GM21717 (cell line): Measurements from ENCODE around the gene KDELR1.
A peak's percentile ranks its signal among the peaks of the same experiment; 100 is the strongest.

Experiments used
- ATAC-seq: cut with Tn5 transposase; IDR thresholded peaks from one replicate; pipeline ENCODE4 v1.9.1; 2021; ENCODE audit warnings: mild to moderate bottlenecking, moderate library complexity; ENCODE audit not compliant: unreplicated experiment

The KDELR1 gene

DNA sequence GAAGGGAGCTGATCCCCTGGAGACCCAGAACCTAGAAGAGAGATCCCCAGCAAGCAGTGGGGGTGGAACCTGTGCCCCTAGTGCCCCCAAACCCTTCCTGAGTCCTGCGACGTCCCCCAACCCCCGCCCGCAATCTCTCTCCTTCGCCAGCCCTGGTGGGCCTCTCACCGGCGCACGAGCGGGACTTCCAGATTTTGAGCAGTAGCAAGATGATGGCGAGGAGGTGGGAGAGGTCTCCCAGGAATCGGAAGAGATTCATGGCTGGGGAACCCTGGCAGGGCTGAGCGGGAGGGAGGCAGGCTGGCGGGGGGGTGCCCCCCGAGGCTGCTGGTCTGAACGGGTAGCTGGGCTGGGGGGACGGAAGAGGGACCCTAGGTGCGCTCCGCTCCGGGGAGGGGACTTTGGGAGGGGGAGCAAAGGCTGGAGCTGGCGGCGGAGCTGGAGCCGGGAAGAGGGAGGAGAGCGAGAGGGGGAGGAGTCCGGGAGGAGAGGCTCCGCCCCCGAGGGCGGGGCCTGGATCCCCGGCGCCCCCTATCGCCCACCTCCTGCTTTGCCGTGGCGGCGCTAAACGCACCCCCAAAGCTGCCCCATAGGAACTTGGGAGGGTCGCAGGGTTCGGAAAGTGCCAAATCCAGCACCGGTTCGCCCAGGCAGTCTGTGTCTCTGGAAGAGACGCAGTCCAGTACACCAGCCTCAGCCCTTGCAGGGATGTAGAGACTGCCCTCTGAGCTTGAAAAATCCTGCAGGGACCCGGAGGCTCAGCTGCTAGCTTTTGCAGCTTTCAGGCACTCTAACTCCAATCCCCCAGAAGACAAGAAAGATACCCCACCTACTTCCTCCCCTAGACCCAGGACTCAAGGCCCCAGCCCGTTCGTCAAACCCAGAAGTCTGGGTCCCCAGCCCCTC is at the start of gene KDELR1:
KDELR1 (minus strand) TSS at position 452 of the 906 bp plus-strand sequence; CDS start at position 259, 193 bp downstream.
- ATAC-seq = peak; percentile 57

DNA sequence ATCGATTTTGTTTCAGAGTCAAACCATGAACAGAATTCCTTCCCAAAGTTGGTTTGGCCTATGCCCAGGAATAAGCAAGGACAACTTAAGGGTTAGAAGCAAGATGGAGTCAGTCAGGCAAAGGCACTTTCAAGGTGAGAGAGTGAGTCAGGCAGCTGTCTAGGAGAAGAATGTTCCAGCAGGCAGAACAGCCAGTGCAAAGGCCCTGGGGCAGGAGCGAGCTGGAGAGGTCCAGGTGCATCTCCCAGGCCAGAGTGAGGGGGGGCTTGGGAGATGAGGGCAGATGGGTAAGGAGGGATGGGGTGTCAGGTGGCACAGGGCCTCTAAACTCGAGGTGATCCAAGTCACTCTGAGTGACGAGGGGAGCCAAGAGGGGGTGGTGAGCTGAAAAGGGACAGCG is 45.2 kb upstream of the KDELR1 start:
- no peak for ATAC-seq

DNA sequence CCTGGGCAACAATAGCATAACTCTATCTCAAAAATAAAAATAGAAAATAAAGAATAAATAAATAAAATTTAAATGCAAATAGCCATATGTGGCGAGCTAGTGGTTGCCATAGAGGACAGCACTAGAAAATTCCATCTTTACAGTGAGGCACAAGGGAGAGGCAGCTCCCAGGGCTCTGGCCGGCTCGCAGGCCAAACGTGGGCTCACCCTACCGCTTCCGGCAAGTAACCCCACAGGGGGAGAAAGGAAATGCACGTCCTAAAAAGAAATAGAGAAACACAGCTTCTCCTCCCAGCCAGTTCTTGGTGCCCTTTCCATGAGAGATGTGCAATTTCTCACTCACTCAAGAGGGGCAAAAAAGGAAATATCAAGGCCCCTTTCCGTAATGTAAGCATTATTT is 42.0 kb upstream of the KDELR1 start:
- no peak for ATAC-seq

- no peak for ATAC-seq
These were observed 37.3 kb upstream of the KDELR1 start for GRCh38 chr19:48428670-48429069.

- ATAC-seq = no peak
These were observed 33.4 kb upstream of the KDELR1 start for GRCh38 chr19:48424694-48425219.

DNA sequence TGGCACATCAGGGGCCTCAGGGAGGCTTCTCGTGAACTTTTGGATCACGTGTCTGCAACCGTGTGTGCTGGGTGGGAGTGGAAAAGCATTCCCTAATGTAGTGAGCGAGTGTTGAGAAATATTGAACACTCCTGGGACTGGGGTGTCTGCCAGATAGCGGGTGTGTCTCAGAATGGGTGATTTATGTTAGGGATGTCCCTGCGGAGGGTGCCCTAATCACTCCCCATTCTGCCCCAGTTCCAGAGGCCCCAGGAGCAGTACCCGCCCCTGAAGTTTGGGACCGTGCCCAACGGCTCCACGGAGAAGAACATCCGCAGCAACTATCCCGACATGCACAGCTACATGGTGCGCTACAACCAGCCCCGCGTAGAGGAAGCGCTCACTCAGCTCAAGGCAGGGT is 30.2 kb upstream of the KDELR1 start:
- ATAC-seq = no peak

- no peak for ATAC-seq
These were observed 28.0 kb upstream of the KDELR1 start for GRCh38 chr19:48419158-48419920.

DNA sequence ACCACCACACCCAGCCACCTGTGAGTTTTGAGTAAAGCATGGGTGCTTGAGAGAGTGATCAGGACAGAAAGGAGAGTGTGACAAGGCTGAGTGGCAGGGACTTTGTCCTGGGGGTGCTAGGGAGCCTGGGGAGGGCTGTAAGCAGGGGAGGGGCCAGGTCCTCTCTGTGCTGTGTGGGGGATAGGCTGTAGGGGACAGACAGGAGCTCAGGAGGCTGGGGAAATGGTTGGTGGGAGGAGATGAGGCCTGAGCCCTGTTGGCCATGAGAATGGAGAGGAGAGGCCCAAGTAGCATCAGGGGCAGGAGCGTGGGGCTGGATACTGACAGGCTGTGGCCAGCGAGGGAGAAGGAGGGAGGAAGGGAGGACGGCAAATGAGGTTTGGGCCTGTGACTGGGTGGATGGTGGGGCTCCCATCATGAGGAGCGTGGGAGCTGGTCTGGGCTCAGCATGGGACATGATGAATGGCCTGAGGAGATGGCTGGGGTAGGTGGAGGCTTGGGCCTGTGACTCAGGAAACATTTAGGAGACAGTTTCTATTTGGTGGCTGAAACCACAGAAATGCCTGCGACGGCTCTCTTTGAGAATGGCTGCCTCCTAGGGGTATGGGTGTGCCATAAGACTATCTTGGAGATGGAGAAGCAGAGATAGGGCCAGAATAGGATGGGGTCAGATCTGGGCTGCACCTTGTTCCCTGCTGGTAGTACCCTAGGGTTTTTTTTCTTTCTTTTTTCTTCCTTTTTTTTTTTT is 27.1 kb upstream of the KDELR1 start:
- no peak for ATAC-seq

- ATAC-seq = no peak
These were observed 26.1 kb upstream of the KDELR1 start for GRCh38 chr19:48417421-48417820.

GRCh38 chr19:48415806-48416221 is 24.5 kb upstream of the KDELR1 start:
- ATAC-seq = no peak

DNA sequence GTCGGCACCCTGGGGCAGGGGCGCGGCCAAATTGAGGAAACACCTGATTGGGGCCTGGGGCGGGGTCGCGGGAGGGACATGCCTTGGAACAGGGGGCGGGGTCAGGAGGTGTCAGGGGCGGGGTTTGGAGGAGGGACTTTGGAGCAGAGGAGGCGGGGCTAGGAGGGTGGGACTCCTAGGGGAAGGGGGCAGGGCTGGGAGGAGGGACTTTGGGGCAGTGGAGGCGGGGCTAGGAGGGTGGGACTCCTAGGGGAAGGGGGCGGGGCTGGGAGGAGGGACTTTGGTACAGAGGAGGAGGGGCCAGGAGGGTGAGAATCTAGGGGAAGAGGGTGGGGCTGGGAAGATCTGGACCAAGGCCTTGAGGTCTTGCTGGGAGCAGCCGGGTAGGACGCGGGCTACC is 24.0 kb upstream of the KDELR1 start:
- no peak for ATAC-seq

DNA sequence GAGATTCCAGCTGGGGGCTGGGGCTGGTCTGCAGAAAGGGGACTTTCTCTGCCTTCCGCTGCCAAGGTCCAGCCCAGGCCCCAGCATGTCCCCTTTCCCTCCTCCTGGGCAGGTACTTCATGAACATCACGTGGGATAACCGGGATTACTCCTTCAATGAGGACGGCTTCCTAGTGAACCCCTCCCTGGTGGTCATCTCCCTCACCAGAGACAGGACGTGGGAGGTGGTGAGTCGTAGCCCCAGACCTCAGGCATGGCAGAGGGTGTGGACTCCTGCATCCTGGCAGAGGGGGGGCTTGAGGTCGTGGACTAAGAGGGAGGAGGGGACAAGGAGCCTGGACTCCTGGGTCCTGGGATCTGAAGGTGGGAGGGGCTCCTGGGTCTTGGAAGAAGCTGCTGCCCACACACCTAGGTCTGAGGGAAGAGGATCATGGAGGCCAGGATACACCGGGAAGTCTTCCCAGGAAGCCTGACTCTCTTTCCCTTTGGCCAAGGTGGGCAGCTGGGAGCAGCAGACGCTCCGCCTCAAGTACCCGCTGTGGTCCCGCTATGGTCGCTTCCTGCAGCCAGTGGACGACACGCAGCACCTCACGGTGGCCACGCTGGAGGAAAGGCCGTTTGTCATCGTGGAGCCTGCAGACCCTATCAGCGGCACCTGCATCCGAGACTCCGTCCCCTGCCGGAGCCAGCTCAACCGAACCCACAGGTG is 22.7 kb upstream of the KDELR1 start:
- ATAC-seq = no peak

DNA sequence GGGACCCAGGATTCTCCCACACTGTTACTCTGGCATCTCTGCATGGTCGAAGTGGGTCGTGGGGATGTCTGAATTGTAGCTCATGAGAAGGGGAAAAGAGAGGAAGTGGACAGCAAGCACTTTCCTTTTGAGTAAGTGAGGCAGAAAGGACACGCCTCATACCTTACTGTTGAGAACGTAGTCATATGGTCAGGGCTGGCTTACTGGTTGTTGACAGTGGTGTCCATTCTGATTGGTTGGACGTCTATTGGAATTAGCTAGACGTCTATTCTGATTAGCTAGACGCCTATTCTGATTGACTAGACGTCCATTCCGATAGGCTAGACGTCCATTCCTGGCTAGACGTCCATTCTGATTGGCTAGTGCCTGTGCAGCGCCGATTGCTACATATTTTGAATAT is 14.5 kb upstream of the KDELR1 start:
- no peak for ATAC-seq

DNA sequence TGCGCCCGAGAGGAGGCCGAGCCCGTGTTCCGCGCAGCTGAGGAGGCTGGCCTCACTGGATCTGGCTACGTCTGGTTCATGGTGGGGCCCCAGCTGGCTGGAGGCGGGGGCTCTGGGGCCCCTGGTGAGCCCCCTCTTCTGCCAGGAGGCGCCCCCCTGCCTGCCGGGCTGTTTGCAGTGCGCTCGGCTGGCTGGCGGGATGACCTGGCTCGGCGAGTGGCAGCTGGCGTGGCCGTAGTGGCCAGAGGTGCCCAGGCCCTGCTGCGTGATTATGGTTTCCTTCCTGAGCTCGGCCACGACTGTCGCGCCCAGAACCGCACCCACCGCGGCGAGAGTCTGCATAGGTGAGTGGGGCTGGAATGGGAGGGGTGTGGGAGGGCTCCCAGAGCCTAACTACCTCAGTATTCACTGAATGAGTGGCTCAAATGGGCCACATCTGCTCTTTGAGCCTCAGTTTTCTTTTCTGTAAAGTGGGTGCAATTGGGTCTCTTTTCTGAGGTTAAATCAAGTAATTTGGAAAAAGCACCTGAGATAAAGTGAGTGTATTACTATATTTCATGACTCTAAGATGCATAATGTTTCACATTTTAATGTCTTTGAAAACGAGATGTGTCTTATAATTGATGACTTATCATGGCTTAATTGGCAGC is 13.8 kb upstream of the KDELR1 start:
- ATAC-seq = no peak

GRCh38 chr19:48403606-48404005 is 12.3 kb upstream of the KDELR1 start:
- ATAC-seq = no peak

DNA sequence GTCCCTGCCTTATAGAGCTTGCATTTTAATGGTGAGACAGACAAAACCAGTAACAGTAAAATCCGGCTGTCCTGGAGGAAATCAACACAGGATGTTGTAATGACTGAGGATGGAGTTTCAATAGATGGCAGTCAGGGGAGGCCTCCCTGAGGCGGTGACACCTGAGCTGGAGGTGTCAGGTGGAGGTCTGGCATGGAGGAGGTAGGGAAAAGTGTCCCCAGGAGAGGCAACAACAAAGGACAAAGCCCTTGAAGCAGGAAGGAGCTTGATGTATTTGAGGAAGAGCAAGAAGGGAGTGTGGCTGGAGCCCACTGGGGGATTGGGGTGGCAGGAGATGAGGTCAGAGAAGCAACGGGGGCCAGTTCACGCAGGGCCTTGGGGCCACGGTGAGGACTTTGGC is 9.9 kb upstream of the KDELR1 start:
- ATAC-seq = no peak

- no peak for ATAC-seq
These were observed 8.8 kb upstream of the KDELR1 start for GRCh38 chr19:48400018-48400742.

DNA sequence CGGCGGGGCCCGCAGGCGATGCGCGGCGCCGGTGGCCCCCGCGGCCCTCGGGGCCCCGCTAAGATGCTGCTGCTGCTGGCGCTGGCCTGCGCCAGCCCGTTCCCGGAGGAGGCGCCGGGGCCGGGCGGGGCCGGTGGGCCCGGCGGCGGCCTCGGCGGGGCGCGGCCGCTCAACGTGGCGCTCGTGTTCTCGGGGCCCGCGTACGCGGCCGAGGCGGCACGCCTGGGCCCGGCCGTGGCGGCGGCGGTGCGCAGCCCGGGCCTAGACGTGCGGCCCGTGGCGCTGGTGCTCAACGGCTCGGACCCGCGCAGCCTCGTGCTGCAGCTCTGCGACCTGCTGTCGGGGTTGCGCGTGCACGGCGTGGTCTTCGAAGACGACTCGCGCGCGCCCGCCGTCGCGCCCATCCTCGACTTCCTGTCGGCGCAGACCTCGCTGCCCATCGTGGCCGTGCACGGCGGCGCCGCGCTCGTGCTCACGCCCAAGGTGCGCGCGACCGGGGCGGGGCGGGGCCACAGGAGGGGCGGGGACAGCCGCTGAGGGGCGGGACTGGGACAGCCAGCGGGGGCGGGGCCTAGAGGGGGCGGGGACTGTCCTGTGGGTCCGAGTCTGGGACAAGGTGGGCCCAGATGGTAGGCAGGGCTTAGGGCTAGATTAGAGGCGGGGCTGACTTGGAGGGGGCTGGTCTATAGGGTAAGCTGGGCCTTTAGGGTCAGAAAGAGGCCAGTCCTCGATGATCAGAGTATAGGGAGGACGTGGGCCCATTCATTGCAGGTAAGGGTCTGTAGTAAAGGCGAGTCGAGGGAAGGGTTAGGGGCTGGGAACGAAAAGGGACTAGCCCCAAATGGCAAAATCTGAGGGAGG is 7.3 kb upstream of the KDELR1 start:
- ATAC-seq = no peak

DNA sequence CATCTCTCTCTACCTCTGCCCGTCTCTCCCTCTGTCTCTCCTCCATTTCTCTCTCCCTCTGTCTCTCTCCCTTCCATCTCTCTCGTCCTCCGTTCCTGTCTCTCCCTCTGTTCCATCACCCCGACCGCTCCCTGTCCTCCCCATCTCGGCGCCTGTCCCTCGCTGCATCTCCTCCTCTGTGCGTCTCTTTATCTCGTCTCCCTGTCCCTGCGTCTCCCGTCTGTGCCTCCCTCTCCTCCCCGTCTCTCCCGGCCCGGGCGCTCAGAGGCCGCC is 6.7 kb upstream of the KDELR1 start:
- ATAC-seq = no peak
